CD8-positive, alpha-beta memory T cell (primary cell): ENCODE measurements around the gene MICAL3. TPM values are rescaled to one million over a fixed set of nuclear protein-coding genes. Genes with fewer than 3 reads are reported as not detected.
"Not testable (repeated sequence)": the region's sequence is repeated elsewhere in the genome, so short reads cannot be mapped to it uniquely, and the experiment has no call there.

ENCODE experiments used
- CTCF ChIA-PET: fragments of 350-600 bp; sonication (Branson Sonifier 250); formaldehyde crosslinking; loops from one replicate; lab custom pipeline; 2021; ENCODE audit warnings: antibody characterized with exemption; lab: Charles Lee
- POLR2A ChIA-PET: fragments of 350-600 bp; sonication (Branson Sonifier 250); formaldehyde crosslinking; loops from one replicate; lab custom pipeline; 2021; ENCODE audit warnings: antibody characterized with exemption; lab: Charles Lee
- DNase-seq, 5 donors: peaks; one replicate each; pipeline versions ENCODE4 v3.0.0 to v3.0.0-alpha.2; 2020 to 2022; ENCODE audit warnings: mixed read lengths in 1 of 5
- H3K27ac ChIP-seq: one replicate; pipeline ENCODE4 v1.7.0; 2013; ENCODE audit warnings: low read depth, mild to moderate bottlenecking, low read length, moderate library complexity
- H3K27me3 ChIP-seq: 2 replicates; pipeline ENCODE4 v1.7.0; 2013; ENCODE audit warnings: low read length, mild to moderate bottlenecking; ENCODE audit not compliant: insufficient read depth, poor library complexity, severe bottlenecking
- H3K36me3 ChIP-seq: 2 replicates; pipeline ENCODE4 v1.7.0; 2013; ENCODE audit warnings: mild to moderate bottlenecking, low read length, moderate library complexity; ENCODE audit not compliant: insufficient read depth
- H3K4me1 ChIP-seq: 2 replicates; pipeline ENCODE4 v1.7.0; 2013; ENCODE audit warnings: mild to moderate bottlenecking, low read length, moderate library complexity; ENCODE audit not compliant: insufficient read depth
- H3K4me3 ChIP-seq: 2 replicates; pipeline ENCODE4 v1.7.0; 2013; ENCODE audit warnings: mild to moderate bottlenecking, low read length
- H3K9me3 ChIP-seq: 2 replicates; pipeline ENCODE4 v1.7.0; 2013; ENCODE audit warnings: mild to moderate bottlenecking, low read length
- H3K27ac Mint-ChIP-seq, 8 donors: one replicate each; pipeline ENCODE4 v1.8.0; 2020 to 2021; ENCODE audit warnings: mixed read lengths in 8 of 8, mild to moderate bottlenecking in 6 of 8, inconsistent platforms in 3 of 8, moderate library complexity in 3 of 8
- H3K27me3 Mint-ChIP-seq, 2 donors: one replicate each; pipeline ENCODE4 v1.8.0; 2020 to 2021; ENCODE audit warnings: mixed read lengths in 2 of 2, mild to moderate bottlenecking in 1 of 2, moderate library complexity in 1 of 2
- H3K36me3 Mint-ChIP-seq, 3 donors: one replicate each; pipeline ENCODE4 v1.8.0; 2020 to 2021; ENCODE audit warnings: mixed read lengths in 3 of 3, inconsistent platforms in 1 of 3, mild to moderate bottlenecking in 1 of 3
- H3K4me1 Mint-ChIP-seq, 3 donors: one replicate each; pipeline ENCODE4 v1.8.0; 2020 to 2021; ENCODE audit warnings: mixed read lengths in 3 of 3, inconsistent platforms in 1 of 3, mild to moderate bottlenecking in 1 of 3
- H3K4me3 Mint-ChIP-seq, 7 donors: one replicate each; pipeline ENCODE4 v1.8.0; 2020 to 2021; ENCODE audit warnings: mixed read lengths in 7 of 7, mild to moderate bottlenecking in 6 of 7, moderate library complexity in 4 of 7, inconsistent platforms in 2 of 7
- H3K9me3 Mint-ChIP-seq, 5 donors: one replicate each; pipeline ENCODE4 v1.8.0; 2020 to 2022; ENCODE audit warnings: mixed read lengths in 5 of 5, mild to moderate bottlenecking in 3 of 5, moderate library complexity in 2 of 5, inconsistent platforms in 1 of 5
- polyA plus RNA-seq: library from polyadenylated mRNA; unstranded; fragments of 300-500 nt; fragmentation: Illumina TruSeq; gene quantifications from one replicate; pipeline ENCODE4 v1.2.3, GENCODE V29; 2021
- total RNA-seq, 2 experiments: library from RNA; stranded (reverse); gene quantifications; one replicate each; pipeline ENCODE4 v1.2.3, GENCODE V29; 2021

Gene MICAL3
- total and polyA plus RNA-seq, 3 experiments from 2014 or later: 1.7 to 51.9 (median 51.7) TPM

DNA sequence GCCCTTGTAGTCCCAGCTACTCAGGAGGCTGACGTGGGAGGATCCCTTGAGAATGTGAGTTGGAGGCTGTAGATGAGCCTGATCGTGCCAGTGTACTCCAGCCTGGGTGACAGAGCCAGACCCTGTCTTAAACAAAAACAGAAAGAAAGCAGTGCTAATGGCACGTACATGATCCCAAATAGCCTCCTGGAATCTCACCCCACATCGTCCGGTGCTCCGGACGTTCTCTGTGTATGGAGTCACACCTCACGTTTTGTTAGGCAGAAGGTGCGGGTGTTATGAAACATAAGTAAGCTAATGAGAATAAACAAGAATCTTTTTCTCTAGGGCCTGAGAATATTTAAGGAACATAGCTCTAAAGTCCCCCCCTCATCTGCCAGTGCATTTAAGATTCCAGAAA lies 23.7 kb upstream of the MICAL3 start:
- H3K27ac ChIP-seq: no peak overlapping the region
- peaks cover 3% of the 10 kb centered on the region for H3K27me3 ChIP-seq
- DNase-seq: no peak
- ChIA-PET POLR2A (no interaction called here), CTCF (no interaction called here)
- Mint-ChIP-seq H3K4me3 (no peak overlapping the region), H3K9me3 (no peaks in the 10 kb centered on the region), H3K27ac (no peak overlapping the region), H3K4me1 (no peaks in the 10 kb centered on the region), H3K27me3 (peaks cover 6 to 19% of the 10 kb centered on the region in 2 donors), H3K36me3 (no peaks in the 10 kb centered on the region)
- H3K4me1 ChIP-seq: no peaks in the 10 kb centered on the region
- H3K9me3 ChIP-seq: no peaks in the 10 kb centered on the region
- H3K36me3 ChIP-seq: no peaks in the 10 kb centered on the region
- H3K4me3 ChIP-seq: no peak overlapping the region

DNA sequence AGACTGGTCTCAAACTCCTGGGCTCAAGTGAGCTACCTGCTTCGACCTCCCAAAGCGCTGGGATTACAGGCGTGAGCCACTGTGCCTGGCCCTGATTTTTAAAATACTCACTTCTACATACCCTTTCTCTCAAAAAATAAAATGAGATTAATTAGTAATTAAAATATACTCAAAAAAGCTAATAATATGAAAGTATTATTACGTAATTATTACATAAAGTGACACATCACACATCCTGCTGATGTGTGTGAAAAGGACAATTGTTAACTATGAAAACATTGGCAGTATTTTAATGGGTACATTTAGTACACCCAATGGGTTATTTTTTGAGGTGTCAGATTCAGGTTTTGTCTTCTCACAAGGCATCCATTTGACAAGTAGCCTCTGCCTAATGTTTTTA lies 21.4 kb upstream of the MICAL3 start:
- Mint-ChIP-seq H3K27ac (no peak overlapping the region), H3K27me3 (peaks cover 3 to 19% of the 10 kb centered on the region in 2 donors), H3K36me3 (no peaks in the 10 kb centered on the region), H3K4me1 (no peaks in the 10 kb centered on the region), H3K9me3 (no peaks in the 10 kb centered on the region), H3K4me3 (no peak overlapping the region)
- Histone ChIP-seq H3K4me3 (no peak overlapping the region), H3K27me3 (peaks cover 3% of the 10 kb centered on the region), H3K9me3 (no peaks in the 10 kb centered on the region), H3K4me1 (no peaks in the 10 kb centered on the region), H3K36me3 (no peaks in the 10 kb centered on the region), H3K27ac (no peak overlapping the region)
- ChIA-PET CTCF (no interaction called here), POLR2A (no interaction called here)
- no peak for DNase-seq

DNA sequence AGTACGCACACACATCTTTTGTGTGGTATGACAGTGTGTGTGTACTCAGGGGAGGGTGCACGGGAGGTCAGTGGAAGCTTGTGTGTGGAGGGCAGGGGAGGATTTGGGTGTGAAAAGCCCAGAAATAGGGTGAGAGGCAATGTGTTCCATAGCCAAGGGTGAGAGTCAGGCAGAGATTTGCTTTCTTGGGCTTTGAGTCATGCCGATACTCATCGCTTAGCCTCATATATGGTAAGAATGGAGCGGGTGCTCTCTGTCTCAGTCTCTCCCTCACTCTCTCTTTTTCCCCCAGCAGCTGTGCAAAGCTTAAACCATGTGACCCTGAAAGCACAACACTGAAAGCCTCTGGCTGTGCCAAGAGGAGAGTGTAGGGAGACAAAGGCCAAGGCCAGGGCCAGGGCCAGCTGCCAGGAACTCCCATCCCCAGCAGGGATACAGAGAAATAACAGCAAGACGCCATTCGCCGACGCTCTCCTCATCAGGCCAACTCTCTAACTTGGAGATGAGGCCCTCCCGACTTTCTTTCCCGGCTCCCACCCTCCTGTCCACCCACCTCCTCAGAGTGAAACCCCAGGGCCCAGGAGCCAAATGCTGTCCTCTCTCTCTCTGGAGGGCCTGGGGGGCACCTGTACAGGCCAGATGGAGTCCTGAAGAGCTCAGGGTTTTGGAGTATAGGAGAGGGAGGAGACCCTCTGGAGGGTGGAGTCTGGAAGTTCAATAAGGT lies 20.3 kb upstream of the MICAL3 start:
- Histone ChIP-seq H3K27me3 (no peaks in the 10 kb centered on the region), H3K27ac (no peak overlapping the region), H3K36me3 (no peaks in the 10 kb centered on the region), H3K9me3 (no peaks in the 10 kb centered on the region), H3K4me1 (no peaks in the 10 kb centered on the region), H3K4me3 (no peak overlapping the region)
- no peaks in the 10 kb centered on the region for H3K4me1 Mint-ChIP-seq
- POLR2A ChIA-PET: no interaction called here
- H3K27ac Mint-ChIP-seq: no peak overlapping the region
- peaks cover 3 to 14% of the 10 kb centered on the region in 2 donors for H3K27me3 Mint-ChIP-seq
- no peak overlapping the region for H3K4me3 Mint-ChIP-seq
- DNase-seq: no peak
- H3K9me3 Mint-ChIP-seq: no peaks in the 10 kb centered on the region
- no peaks in the 10 kb centered on the region for H3K36me3 Mint-ChIP-seq
- CTCF ChIA-PET: no interaction called here

- DNase-seq: no peak
- CTCF ChIA-PET: no interaction called here
- no peaks in the 10 kb centered on the region for H3K4me1 Mint-ChIP-seq
- POLR2A ChIA-PET: no interaction called here
- H3K9me3 ChIP-seq: no peaks in the 10 kb centered on the region
- no peaks in the 10 kb centered on the region for H3K36me3 Mint-ChIP-seq
- no peak overlapping the region for H3K4me3 ChIP-seq
- no peak overlapping the region for H3K27ac Mint-ChIP-seq
- no peak overlapping the region for H3K4me3 Mint-ChIP-seq
- no peak overlapping the region for H3K27ac ChIP-seq
- no peaks in the 10 kb centered on the region for H3K27me3 ChIP-seq
- no peaks in the 10 kb centered on the region for H3K36me3 ChIP-seq
- H3K9me3 Mint-ChIP-seq: no peaks in the 10 kb centered on the region
- no peaks in the 10 kb centered on the region for H3K4me1 ChIP-seq
- H3K27me3 Mint-ChIP-seq: peaks cover 3 to 11% of the 10 kb centered on the region in 2 donors
Measured at GRCh38 chr22:18042685-18043084, 18.3 kb upstream of the MICAL3 start.

GRCh38 chr22:18040898-18041297 lies 16.5 kb upstream of the MICAL3 start:
- H3K4me3 Mint-ChIP-seq, H3K36me3 ChIP-seq, H3K9me3 ChIP-seq, DNase-seq, H3K4me3 ChIP-seq, POLR2A ChIA-PET, H3K36me3 Mint-ChIP-seq, H3K27ac Mint-ChIP-seq, CTCF ChIA-PET, H3K27me3 ChIP-seq, H3K4me1 ChIP-seq, H3K4me1 Mint-ChIP-seq, H3K9me3 Mint-ChIP-seq, H3K27ac ChIP-seq: not testable (repeated sequence)
- peaks cover 1 to 11% of the 10 kb centered on the region in 2 donors for H3K27me3 Mint-ChIP-seq

- H3K4me1 Mint-ChIP-seq: no peaks in the 10 kb centered on the region
- no peaks in the 10 kb centered on the region for H3K36me3 Mint-ChIP-seq
- Histone ChIP-seq H3K27ac (no peak overlapping the region), H3K4me1 (no peaks in the 10 kb centered on the region), H3K27me3 (no peaks in the 10 kb centered on the region), H3K4me3 (no peak overlapping the region), H3K9me3 (no peaks in the 10 kb centered on the region), H3K36me3 (no peaks in the 10 kb centered on the region)
- CTCF ChIA-PET: no interaction called here
- H3K4me3 Mint-ChIP-seq: no peak overlapping the region
- DNase-seq: no peak
- no peaks in the 10 kb centered on the region for H3K9me3 Mint-ChIP-seq
- POLR2A ChIA-PET: no interaction called here
- no peak overlapping the region for H3K27ac Mint-ChIP-seq
- H3K27me3 Mint-ChIP-seq: peaks cover 0 to 17% of the 10 kb centered on the region in 2 donors
Measured at GRCh38 chr22:18035751-18036150, 11.4 kb upstream of the MICAL3 start.

GRCh38 chr22:18034076-18034475 lies 9.7 kb upstream of the MICAL3 start:
- CTCF ChIA-PET: no interaction called here
- no peaks in the 10 kb centered on the region for H3K27me3 ChIP-seq

GRCh38 chr22:18033204-18033998 lies 9.0 kb upstream of the MICAL3 start:
- ChIA-PET POLR2A (no interaction called here), CTCF (interaction anchor here (1.3 kb wide), 1 partner anchor 24 kb away, joined by 3 read pairs; no protein-coding TSS in a partner anchor)
- H3K4me3 ChIP-seq: no peak overlapping the region
- Mint-ChIP-seq H3K4me3 (no peak overlapping the region), H3K9me3 (no peaks in the 10 kb centered on the region), H3K36me3 (no peaks in the 10 kb centered on the region), H3K27me3 (peaks cover 0 to 9% of the 10 kb centered on the region in 2 donors), H3K27ac (no peak overlapping the region), H3K4me1 (no peaks in the 10 kb centered on the region)
- DNase-seq: no peak
- no peaks in the 10 kb centered on the region for H3K27me3 ChIP-seq
- no peaks in the 10 kb centered on the region for H3K36me3 ChIP-seq
- no peaks in the 10 kb centered on the region for H3K4me1 ChIP-seq
- no peak overlapping the region for H3K27ac ChIP-seq
- H3K9me3 ChIP-seq: no peaks in the 10 kb centered on the region

More at GRCh38 chr22:18034076-18034475, 9.7 kb upstream of the MICAL3 start:
- no peaks in the 10 kb centered on the region for H3K36me3 Mint-ChIP-seq
- H3K27me3 Mint-ChIP-seq: peaks cover 0 to 10% of the 10 kb centered on the region in 2 donors
- no peak overlapping the region for H3K4me3 Mint-ChIP-seq
- H3K4me3 ChIP-seq: no peak overlapping the region
- H3K27ac ChIP-seq: no peak overlapping the region
- no peak overlapping the region for H3K27ac Mint-ChIP-seq
- DNase-seq: no peak
- no peaks in the 10 kb centered on the region for H3K36me3 ChIP-seq
- no peaks in the 10 kb centered on the region for H3K9me3 ChIP-seq
- POLR2A ChIA-PET: no interaction called here
- H3K4me1 Mint-ChIP-seq: no peaks in the 10 kb centered on the region
- H3K4me1 ChIP-seq: no peaks in the 10 kb centered on the region
- no peaks in the 10 kb centered on the region for H3K9me3 Mint-ChIP-seq
